B cell (primary cell): ENCODE measurements around the gene CEMIP. TPM values are rescaled to one million over a fixed set of nuclear protein-coding genes. Genes with fewer than 3 reads are reported as not detected.
A peak's percentile ranks its signal among the peaks of the same experiment; 100 is the strongest.

Experiments used
- ATAC-seq: fragments of 200-7000 bp; cut with Tn5 transposase; one replicate; pipeline ENCODE4 v1.10.0; 2021; ENCODE audit warnings: low read depth, mild to moderate bottlenecking, moderate number of reproducible peaks, moderate library complexity
- CTCF ChIA-PET: fragments of 350-600 bp; sonication (Branson Sonifier 250); formaldehyde crosslinking; loops from one replicate; lab custom pipeline; 2021; ENCODE audit warnings: antibody characterized with exemption, inconsistent platforms; lab: Charles Lee
- POLR2A ChIA-PET: fragments of 350-600 bp; sonication (Branson Sonifier 250); formaldehyde crosslinking; loops from one replicate; lab custom pipeline; 2021; ENCODE audit warnings: antibody characterized with exemption; lab: Charles Lee
- DNase-seq: peaks from one replicate; pipeline ENCODE4 v3.0.0; 2013
- H2AFZ ChIP-seq: 2 replicates; pipeline ENCODE4 v1.6.1; 2012; ENCODE audit warnings: mild to moderate bottlenecking, low read depth, low read length; ENCODE audit not compliant: insufficient read depth, poor library complexity, severe bottlenecking
- H3K27ac ChIP-seq, 2 donors: 1 replicate in 1 of 2; 2 replicates in 1 of 2; pipeline ENCODE4 v1.5.1; 2012 to 2013; ENCODE audit warnings: low read length in 2 of 2, mild to moderate bottlenecking in 2 of 2, moderate library complexity in 1 of 2
- H3K27me3 ChIP-seq, 4 experiments: fragments of 200-600 bp in 1 of 4; sonication (generic) in 1 of 4; replicated peaks in 1 of 4; 1 replicate in 2 of 4; 2 replicates in 2 of 4; pipeline versions ENCODE4 v1.6.1 to v1.7.0; 2013 to 2016; ENCODE audit warnings: low read length in 3 of 4, mild to moderate bottlenecking in 2 of 4, mixed read lengths in 1 of 4, moderate library complexity in 1 of 4; ENCODE audit not compliant: insufficient read depth in 4 of 4, control insufficient read depth in 3 of 4; ENCODE audit errors: control extremely low read depth in 1 of 4
- H3K36me3 ChIP-seq, 2 experiments: replicated peaks in 1 of 2; 1 replicate in 1 of 2; 2 replicates in 1 of 2; pipeline versions ENCODE4 v1.6.1 to v1.7.1; 2013; ENCODE audit warnings: low read length in 1 of 2; ENCODE audit not compliant: insufficient read depth in 2 of 2, control insufficient read depth in 1 of 2; ENCODE audit errors: control extremely low read depth in 1 of 2, extremely low read depth in 1 of 2
- H3K4me1 ChIP-seq, 2 donors: fragments of 200-600 bp in 1 of 2; sonication (generic) in 1 of 2; 1 replicate in 1 of 2; 2 replicates in 1 of 2; pipeline versions ENCODE4 v1.5.1 to v1.6.1; 2013 to 2017; ENCODE audit warnings: low read length in 2 of 2; ENCODE audit not compliant: control insufficient read depth in 2 of 2, insufficient read depth in 2 of 2
- H3K4me2 ChIP-seq: replicated peaks from 2 replicates; pipeline ENCODE3; 2012; ENCODE audit warnings: mild to moderate bottlenecking, low read depth, low read length; ENCODE audit not compliant: poor library complexity, severe bottlenecking
- H3K4me3 ChIP-seq, 5 experiments: fragments of 200-600 bp in 1 of 5; sonication (generic) in 1 of 5; 1 replicate in 3 of 5; 2 replicates in 2 of 5; pipeline versions ENCODE4 v1.5.1 to v1.7.0; 2011 to 2016; ENCODE audit warnings: low read length in 4 of 5, mild to moderate bottlenecking in 4 of 5, low read depth in 2 of 5, control low read depth in 1 of 5, moderate library complexity in 1 of 5; ENCODE audit not compliant: insufficient read depth in 1 of 5; ENCODE audit errors: control extremely low read depth in 1 of 5, extremely low read depth in 1 of 5
- H3K79me2 ChIP-seq: fragments of 200-600 bp; sonication (generic); one replicate; pipeline ENCODE4 v1.6.0; 2016; ENCODE audit warnings: low read length; ENCODE audit not compliant: control insufficient read depth, insufficient read depth
- H3K9ac ChIP-seq: fragments of 200-600 bp; sonication (generic); 2 replicates; pipeline ENCODE4 v1.6.1; 2017; ENCODE audit warnings: mild to moderate bottlenecking, low read length, moderate library complexity
- H3K9me3 ChIP-seq, 3 donors: one replicate each; pipeline versions ENCODE4 v1.6.1 to v1.7.1; 2013; ENCODE audit warnings: low read length in 2 of 3; ENCODE audit not compliant: control insufficient read depth in 2 of 3, insufficient read depth in 1 of 3; ENCODE audit errors: control extremely low read depth in 1 of 3
- H4K20me1 ChIP-seq: 2 replicates; pipeline ENCODE4 v1.6.0; 2012; ENCODE audit warnings: mild to moderate bottlenecking, low read length; ENCODE audit not compliant: insufficient read depth, control insufficient read depth, poor library complexity, severe bottlenecking
- H3K27ac Mint-ChIP-seq: one replicate; pipeline ENCODE4 v1.8.0; 2021; ENCODE audit warnings: mixed read lengths
- H3K27me3 Mint-ChIP-seq: one replicate; pipeline ENCODE4 v1.8.0; 2021; ENCODE audit warnings: mixed read lengths
- H3K4me1 Mint-ChIP-seq: one replicate; pipeline ENCODE4 v1.8.0; 2021; ENCODE audit warnings: mixed read lengths
- H3K4me3 Mint-ChIP-seq: one replicate; pipeline ENCODE4 v1.8.0; 2021; ENCODE audit warnings: mixed read lengths
- H3K9me3 Mint-ChIP-seq: one replicate; pipeline ENCODE4 v1.8.0; 2022; ENCODE audit warnings: mixed read lengths; ENCODE audit not compliant: insufficient read depth
- EZH2 ChIP-seq: IDR thresholded peaks from 2 replicates; pipeline ENCODE4 v1.6.1; 2012; ENCODE audit warnings: borderline replicate concordance, low read depth, mild to moderate bottlenecking, moderate library complexity, low read length; ENCODE audit not compliant: insufficient read depth, poor library complexity, severe bottlenecking
- WGBS: methylation state at CpG from one replicate; pipeline ENCODE4 v1.1.5; 2013; ENCODE audit warnings: missing lambda C conversion rate; ENCODE audit not compliant: insufficient coverage; 5-methylcytosine and 5-hydroxymethylcytosine counted together
- intact Hi-C: fragments of 100-400 bp; cut with micrococcal nuclease; formaldehyde crosslinking; loops from one replicate; pipeline ENCODE4 v1.10.0; 2022
- polyA plus RNA-seq: library from polyadenylated mRNA; depleted of rRNA; stranded (reverse); fragments of >200 nt; gene quantifications from 2 replicates; pipeline ENCODE4 v1.2.3, GENCODE V29; 2012
- total RNA-seq, 2 donors: library from RNA; stranded (reverse); fragments of 120-200 nt in 1 of 2; gene quantifications; 1 replicate in 1 of 2; 2 replicates in 1 of 2; pipeline versions ENCODE4 v1.2.3 to v1.2.4, GENCODE V29; 2013 to 2022
- TF ChIP-seq, protein P1 (sequence below): fragments of 200-600 bp; IDR thresholded peaks from one replicate; pipeline ENCODE4 v1.8.0; 2022; ENCODE audit warnings: antibody characterized with exemption, mild to moderate bottlenecking

CEMIP gene
- total and polyA plus RNA-seq, 2 donors (not counting 1 experiment from before 2014, with no cell fraction given) = 0.32 TPM; not detected in 1

DNA sequence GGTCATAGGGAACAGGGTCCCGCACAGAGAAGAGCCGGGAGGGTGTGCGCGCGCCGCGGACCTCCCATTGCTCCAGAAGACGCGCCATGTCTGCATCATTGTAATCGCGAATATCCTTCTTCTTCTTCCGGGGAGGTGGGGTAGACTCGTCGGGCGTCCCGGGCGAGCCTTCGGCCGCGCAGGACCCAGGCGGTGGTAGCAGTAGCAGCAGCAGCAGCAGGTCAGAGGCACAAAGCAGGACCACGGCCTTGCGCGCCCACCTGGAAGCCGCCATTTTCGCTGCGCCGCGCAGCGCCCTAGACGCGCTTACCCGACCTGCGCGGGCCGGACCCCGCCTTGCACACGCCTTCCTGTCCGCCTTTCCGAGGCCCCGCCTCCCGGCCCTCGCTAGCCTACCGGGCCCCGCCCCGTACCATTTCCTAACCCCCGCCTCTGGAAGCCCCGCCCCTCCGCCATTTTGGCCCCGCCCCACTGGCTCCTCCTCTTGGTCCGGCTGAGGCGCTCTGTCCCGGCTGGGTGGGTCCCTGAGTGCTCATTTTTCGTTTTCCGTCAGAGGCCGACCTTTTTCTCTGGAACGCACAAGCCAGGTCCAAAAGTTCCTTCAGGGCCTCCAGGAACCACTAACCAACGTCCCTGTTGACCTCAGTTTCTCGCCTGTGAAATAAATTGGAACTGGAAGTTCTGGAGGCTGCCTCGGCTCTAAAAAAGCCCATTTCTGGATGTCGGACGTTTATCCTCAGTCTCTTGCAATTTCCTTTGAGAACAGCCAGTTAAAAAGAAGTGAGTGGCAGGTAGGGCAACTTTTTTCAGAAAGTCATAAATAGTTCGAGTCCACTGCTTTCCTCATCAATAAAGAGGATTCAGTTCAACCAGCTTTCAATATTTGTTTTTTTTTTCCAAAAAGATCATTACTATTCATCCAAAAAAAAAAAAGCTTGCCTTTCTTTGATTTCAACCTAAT is 210.6 kb downstream of the CEMIP start, which contains the start of gene MESD:
TSS of gene MESD (minus strand) at position 302 of the 961 bp plus-strand sequence. CDS start at position 274, 28 bp downstream.
- Histone ChIP-seq H3K4me3 (peak within 1 kb of the TSS; percentile 59 to 95 (median 91)), H3K27me3 (no peaks in the 10 kb centered on the region), H3K9me3 (no peaks in the 10 kb centered on the region), H3K9ac (peak within 1 kb of the TSS; percentile 83), H3K27ac (peak within 1 kb of the TSS; percentile 82 to 87), H3K36me3 (peaks cover 0 to 5% of the 10 kb centered on the region in 2 experiments), H4K20me1 (peaks cover 7% of the 10 kb centered on the region), H3K4me1 (peaks cover 33 to 34% of the 10 kb centered on the region in 2 donors), H2AFZ (peak within 1 kb of the TSS; percentile 92), H3K79me2 (peaks cover 43% of the 10 kb centered on the region), H3K4me2 (peak within 1 kb of the TSS; percentile 88)
- intact Hi-C loops = loop anchor here (1.0 to 10.0 kb wide), 2 partner anchors 11 to 295 kb away; partner anchors contain the start of genes ABHD17C and TLNRD1
- Mint-ChIP-seq H3K9me3 (no peaks in the 10 kb centered on the region), H3K27ac (peak within 1 kb of the TSS; percentile 98), H3K4me3 (peak within 1 kb of the TSS; percentile 92), H3K27me3 (no peaks in the 10 kb centered on the region), H3K4me1 (peaks cover 49% of the 10 kb centered on the region)
- under 1% methylated on average over 59 of the region's 63 CpGs for WGBS
- DNase-seq (peak; percentile 97), ATAC-seq (peak; percentile 99)
- TF ChIP-seq EZH2 = no peak
- ChIA-PET POLR2A (interaction anchor here (0.6 to 2.4 kb wide), 4 partner anchors 8 to 12 kb away, joined by 3 to 15 read pairs (median 6); partner anchors contain the start of gene TLNRD1), CTCF (interaction anchor here (0.7 to 1.6 kb wide), 2 partner anchors 12 to 13 kb away, joined by 3 to 4 read pairs; no protein-coding TSS in a partner anchor)

DNA sequence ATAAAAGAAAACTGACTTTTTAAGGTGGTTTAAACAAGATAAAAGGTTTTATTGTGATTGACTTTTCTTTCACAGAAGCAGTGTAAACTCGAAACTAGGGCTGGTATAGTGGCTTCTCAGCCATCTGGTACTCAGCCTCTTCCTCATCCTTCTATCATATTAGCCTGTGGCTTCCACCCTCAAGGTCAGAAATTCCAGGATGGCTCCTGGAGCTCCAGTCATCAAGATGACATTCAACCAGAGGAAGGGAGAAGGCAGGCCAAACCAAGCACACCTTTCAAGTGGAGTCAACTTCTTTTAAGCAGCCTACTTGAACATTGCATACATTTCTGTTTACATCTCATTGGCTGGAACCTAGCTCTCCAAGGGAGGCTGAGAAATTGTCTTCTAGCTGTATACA is 211.8 kb downstream of the CEMIP start:
- H3K4me3 Mint-ChIP-seq = peak overlapping the region; percentile 29
- H3K27ac Mint-ChIP-seq = no peak overlapping the region
- Histone ChIP-seq H4K20me1 (peaks cover 7% of the 10 kb centered on the region), H3K9ac (no peak overlapping the region), H3K4me3 (no peak overlapping the region), H3K4me2 (no peak overlapping the region), H3K9me3 (no peaks in the 10 kb centered on the region), H3K27ac (no peak overlapping the region), H3K36me3 (peaks cover 0 to 5% of the 10 kb centered on the region in 2 experiments), H2AFZ (no peak overlapping the region), H3K4me1 (peaks cover 24% of the 10 kb centered on the region in 2 donors), H3K79me2 (peaks cover 34% of the 10 kb centered on the region), H3K27me3 (no peaks in the 10 kb centered on the region)
- ChIA-PET CTCF (interaction anchor here (0.7 to 1.6 kb wide), 5 partner anchors 11 to 275 kb away, joined by 3 to 5 read pairs (median 3); no protein-coding TSS in a partner anchor), POLR2A (interaction anchor here (1.0 to 1.9 kb wide), 2 partner anchors 9 to 11 kb away, joined by 3 to 6 read pairs; partner anchors contain the start of gene TLNRD1)
- intact Hi-C loops = loop anchor here (10.0 kb wide), 1 partner anchor 296 kb away; the partner anchor contains the start of gene ABHD17C
- no peak for DNase-seq
- peaks cover 43% of the 10 kb centered on the region for H3K4me1 Mint-ChIP-seq
- WGBS = no CpG with 5 or more reads among the region's 1 CpG
- ATAC-seq = no peak
- no peaks in the 10 kb centered on the region for H3K27me3 Mint-ChIP-seq
- TF ChIP-seq, protein P1, sequence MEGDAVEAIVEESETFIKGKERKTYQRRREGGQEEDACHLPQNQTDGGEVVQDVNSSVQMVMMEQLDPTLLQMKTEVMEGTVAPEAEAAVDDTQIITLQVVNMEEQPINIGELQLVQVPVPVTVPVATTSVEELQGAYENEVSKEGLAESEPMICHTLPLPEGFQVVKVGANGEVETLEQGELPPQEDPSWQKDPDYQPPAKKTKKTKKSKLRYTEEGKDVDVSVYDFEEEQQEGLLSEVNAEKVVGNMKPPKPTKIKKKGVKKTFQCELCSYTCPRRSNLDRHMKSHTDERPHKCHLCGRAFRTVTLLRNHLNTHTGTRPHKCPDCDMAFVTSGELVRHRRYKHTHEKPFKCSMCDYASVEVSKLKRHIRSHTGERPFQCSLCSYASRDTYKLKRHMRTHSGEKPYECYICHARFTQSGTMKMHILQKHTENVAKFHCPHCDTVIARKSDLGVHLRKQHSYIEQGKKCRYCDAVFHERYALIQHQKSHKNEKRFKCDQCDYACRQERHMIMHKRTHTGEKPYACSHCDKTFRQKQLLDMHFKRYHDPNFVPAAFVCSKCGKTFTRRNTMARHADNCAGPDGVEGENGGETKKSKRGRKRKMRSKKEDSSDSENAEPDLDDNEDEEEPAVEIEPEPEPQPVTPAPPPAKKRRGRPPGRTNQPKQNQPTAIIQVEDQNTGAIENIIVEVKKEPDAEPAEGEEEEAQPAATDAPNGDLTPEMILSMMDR = no peak
- no peak for TF ChIP-seq EZH2
- H3K9me3 Mint-ChIP-seq = no peaks in the 10 kb centered on the region
